GM12878 (cell line): ENCODE measurements around the gene PTCD3.

ENCODE experiments used
- CTCF ChIP-seq, 3 experiments: IDR thresholded peaks in 2 of 3; conservative IDR thresholded peaks in 1 of 3; 2 replicates each; pipeline ENCODE4 v1.5.1; 2011; ENCODE audit warnings: low read depth in 3 of 3, low read length in 3 of 3, mild to moderate bottlenecking in 3 of 3, control low read depth in 2 of 3, moderate library complexity in 2 of 3, inconsistent platforms in 1 of 3, mixed read lengths in 1 of 3; ENCODE audit not compliant: control insufficient read depth in 2 of 3, insufficient read depth in 1 of 3; ENCODE audit errors: extremely low read depth in 1 of 3
- HSF1 ChIP-seq: fragments of 150-350 bp; IDR thresholded peaks from 2 replicates; pipeline ENCODE4 v1.6.1; 2014; ENCODE audit warnings: mild to moderate bottlenecking, low read depth, low read length
- POLR2A ChIP-seq: IDR thresholded peaks from 2 replicates; pipeline ENCODE4 v1.6.1; 2011; ENCODE audit warnings: low read depth, mild to moderate bottlenecking, low read length
- RAD21 ChIP-seq: IDR thresholded peaks from 2 replicates; pipeline ENCODE4 v1.6.1; 2011; ENCODE audit warnings: mild to moderate bottlenecking, low read depth, low read length, moderate library complexity; ENCODE audit not compliant: insufficient read depth
- RAD51 ChIP-seq: fragments of 450-650 bp; IDR thresholded peaks from 2 replicates; pipeline ENCODE4 v1.6.1; 2016; ENCODE audit warnings: moderate library complexity, mild to moderate bottlenecking, inconsistent platforms
- RFX5 ChIP-seq: IDR thresholded peaks from 2 replicates; pipeline ENCODE4 v1.6.1; 2011; ENCODE audit warnings: low read depth, low read length, improper control_type of control experiment
- TARDBP ChIP-seq: IDR thresholded peaks from 2 replicates; pipeline ENCODE4 v1.6.1; 2016; ENCODE audit warnings: borderline replicate concordance
- TCF3 ChIP-seq: IDR thresholded peaks from 2 replicates; pipeline ENCODE4 v1.6.1; 2012; ENCODE audit warnings: low read depth, mild to moderate bottlenecking, low read length, borderline replicate concordance; ENCODE audit not compliant: insufficient read depth

GRCh38 chr2:86139981-86140380 is 33.9 kb downstream of the PTCD3 start:
- TF ChIP-seq TARDBP = no peak
- no peak for TF ChIP-seq RAD51
- TF ChIP-seq CTCF (IDR thresholded peaks at IDR 0.05 in 2 of 3, conservative IDR thresholded peaks at IDR 0.05 in 1 of 3; ENCODE audit: control insufficient read depth in 2 of 3, extremely low read depth in 1 of 3, insufficient read depth in 1 of 3, low read depth in 3 of 3, low read length in 3 of 3) = no peak
- no peak for TF ChIP-seq HSF1
- no peak for TF ChIP-seq POLR2A
- no peak for TF ChIP-seq RAD21
- TF ChIP-seq RFX5 = no peak
- TF ChIP-seq TCF3 = no peak
